Measurements from ENCODE around the gene MAD1L1.

Gene MAD1L1

DNA sequence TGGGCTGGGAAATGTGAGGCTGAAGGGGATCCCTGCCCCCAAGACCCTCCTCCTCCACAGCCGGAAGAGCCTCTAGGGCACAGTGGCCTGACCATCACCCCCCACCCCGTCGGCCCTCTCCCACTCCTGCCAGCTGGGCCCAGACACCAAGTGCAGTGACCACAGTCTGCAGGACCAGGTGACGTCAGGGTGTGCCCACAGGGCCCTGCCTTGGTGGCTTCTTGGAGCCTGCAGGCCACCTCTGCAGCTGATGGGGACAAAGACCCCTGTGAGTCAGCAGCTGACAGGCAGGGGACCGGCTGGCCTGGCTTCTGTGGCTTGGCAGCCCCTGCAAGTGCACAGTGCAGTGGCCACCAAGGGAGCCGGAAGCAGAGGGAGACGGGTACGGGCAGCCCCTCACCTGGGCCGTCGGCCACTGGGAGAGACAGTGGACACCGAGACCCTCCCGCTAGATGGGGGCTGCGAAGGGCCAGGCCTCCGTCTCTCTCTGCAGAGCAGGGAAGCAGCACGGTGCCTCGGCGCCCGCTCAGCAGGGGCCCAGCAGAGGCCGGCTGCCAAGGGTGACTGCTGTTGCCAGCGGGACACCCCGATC, 288.0 kb downstream of the MAD1L1 start:
- no peak for DNase-seq (ENCODE audit: low read depth, low spot score)

- no peak for DNase-seq (ENCODE audit: low read depth, low spot score)
These were observed 288.7 kb downstream of the MAD1L1 start for GRCh38 chr7:1943933-1944618.

DNA sequence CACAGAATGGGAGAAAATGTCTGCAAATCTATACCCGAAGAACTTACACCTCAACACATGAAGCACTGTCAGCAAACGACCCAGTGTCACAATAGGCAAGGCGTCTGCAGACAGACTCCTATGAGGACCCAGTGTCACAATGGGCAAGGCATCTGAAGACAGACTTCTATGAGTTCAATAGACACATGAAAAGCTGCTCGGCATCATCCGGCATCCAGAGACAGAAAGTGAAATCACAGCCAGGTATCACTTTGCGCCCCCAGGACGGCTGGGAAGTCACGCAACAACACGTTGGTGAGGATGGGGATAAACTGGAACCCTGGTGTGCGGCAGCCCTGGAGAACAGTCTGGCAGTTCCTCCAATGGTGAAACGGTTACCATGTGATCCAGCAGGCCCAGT, 289.4 kb downstream of the MAD1L1 start:
- DNase-seq (ENCODE audit: low read depth, low spot score), result no peak

- DNase-seq (ENCODE audit: low read depth, low spot score), result no peak
These were observed 289.8 kb downstream of the MAD1L1 start for GRCh38 chr7:1942941-1943289.

DNA sequence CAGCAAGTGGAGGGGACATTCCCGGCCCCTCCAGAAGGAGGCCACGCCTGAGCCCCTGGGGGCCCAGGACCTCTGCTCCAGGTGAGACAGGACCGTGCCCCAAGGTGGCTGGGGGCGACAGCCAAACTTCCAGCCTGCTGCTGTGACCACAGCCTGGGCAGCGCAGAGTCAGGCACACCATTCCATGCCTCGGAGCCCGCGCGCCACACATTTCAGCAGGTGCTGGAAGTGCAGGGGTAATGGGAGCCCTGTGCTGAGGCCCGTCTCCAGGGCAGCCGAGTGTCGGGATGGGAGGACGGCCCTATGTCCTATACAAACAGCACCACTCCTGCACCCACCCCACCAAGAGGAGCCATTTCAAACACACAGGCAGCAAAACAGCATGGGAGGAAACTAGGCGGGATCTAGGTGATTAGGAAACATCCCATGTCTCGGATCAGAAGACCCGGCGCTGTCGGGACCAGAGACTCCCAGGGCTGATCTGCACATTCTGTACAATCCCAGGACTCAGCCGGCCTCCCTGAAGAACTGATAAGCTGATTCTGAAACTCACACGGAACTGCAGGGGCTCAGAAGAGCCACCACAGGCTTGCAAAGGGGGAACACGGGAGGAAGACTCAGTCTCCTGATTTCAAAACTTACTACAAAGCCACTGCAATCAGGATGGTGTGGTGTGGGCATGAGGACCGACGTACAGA, 290.4 kb downstream of the MAD1L1 start:
- DNase-seq (ENCODE audit: low read depth, low spot score), result no peak

DNA sequence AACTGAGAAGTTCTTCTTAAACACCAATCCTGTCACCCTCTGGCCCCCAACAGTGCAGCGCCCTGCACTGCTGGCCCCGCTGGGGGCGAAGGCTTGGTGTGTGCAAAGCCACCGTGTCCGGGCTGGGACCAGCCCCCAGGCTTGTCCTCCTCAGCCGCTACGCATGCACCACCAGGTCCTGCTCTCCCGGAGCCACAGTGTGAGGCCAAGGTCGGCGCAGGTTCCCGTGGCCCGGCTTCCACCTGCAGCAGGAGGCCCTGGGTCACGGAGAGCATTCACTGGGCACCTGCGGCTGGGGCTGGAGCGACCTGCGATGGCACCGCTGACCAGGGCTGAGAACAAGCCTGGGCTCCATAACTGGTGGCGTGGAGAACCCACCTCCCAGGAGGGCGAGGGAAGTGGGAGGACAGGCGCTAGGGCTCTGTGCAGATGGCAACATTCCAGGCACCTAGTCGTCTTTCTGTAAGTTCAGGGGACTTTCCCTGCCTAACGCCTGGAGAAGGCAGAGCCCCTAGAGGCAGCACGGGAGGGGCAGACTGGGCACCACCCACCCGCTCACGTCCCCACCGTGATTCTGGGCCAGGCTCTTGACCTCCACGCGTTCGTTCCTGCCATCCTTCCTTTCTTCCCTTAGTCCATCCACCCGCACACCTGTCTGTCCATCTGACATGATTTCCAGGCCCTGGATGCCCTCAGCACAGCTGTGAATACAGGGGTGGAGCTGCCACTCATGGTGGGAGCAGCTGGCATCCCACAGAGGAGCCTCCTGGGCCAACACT, 291.1 kb downstream of the MAD1L1 start:
- DNase-seq (ENCODE audit: low read depth, low spot score), result no peak

GRCh38 chr7:1940863-1941262, 291.9 kb downstream of the MAD1L1 start:
- DNase-seq (ENCODE audit: low read depth, low spot score), result no peak

- DNase-seq (ENCODE audit: low read depth, low spot score), result no peak
These were observed 292.4 kb downstream of the MAD1L1 start for GRCh38 chr7:1940402-1940786.

DNA sequence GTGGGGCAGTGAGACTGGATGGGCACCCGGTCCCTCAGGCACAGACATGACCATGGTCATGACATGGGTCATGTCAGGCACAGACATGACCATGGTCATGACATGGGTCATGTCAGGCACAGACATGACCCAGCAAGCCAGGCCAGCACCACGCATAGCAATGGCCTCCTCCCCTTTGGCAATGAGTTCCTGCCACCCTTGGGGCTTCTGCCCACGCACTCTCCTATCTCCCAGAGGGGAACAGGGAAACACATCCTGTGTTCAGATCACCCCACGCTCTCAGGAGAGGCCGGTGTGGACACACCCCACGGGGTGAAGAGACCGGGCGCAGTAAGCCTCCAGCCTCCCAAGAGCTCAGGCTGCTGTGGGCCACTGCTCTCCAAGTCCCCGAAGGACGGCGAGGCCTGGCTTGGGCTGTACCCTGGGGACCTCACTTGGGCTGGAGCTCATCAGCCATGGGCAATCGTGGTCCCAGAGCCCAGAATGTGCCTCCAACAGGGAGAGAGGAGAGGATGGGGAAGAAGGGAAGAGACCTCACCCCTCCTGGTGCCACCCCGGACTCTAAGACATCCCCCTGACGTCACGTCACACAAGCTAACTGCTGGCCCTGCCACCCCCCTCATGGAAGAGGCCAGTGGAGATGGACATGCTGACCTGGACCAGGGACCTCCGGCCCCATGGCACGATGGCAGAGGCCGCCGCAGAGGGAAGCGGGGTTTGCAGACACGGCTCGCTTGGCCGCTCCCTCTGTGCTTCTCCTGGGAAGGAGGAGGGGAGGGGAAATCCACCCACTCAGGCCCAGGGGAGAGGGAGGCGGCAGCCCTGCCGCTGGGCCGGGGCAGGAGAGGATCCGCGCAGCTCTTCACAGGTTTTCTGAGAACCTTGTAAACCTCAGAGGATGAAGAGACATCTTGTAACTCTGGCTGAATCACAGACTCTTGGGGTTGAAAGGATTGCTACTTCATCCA, 293.0 kb downstream of the MAD1L1 start:
- no peak for DNase-seq (ENCODE audit: low read depth, low spot score)

GRCh38 chr7:1938788-1939433, 293.8 kb downstream of the MAD1L1 start:
- DNase-seq (ENCODE audit: low read depth, low spot score), result no peak

DNA sequence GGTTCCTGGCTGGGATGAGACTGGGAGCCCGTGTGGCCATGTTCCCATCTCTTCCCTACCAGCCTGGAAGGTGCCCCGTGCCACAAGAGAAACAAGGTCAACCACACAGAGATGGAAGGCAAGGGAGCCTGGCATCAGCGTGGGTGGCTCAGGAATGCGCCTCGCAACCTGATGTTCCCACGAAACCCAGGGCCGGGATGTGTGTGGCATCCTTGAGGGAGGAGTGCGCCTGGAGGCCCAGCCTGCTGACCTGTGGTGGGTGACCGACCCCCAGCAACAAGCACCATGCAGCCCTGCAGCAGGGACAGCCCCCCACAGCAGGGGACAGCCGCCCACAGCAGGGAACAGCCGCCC, 295.5 kb downstream of the MAD1L1 start:
- no peak for DNase-seq (ENCODE audit: low read depth, low spot score)

GRCh38 chr7:1936531-1937251, 296.1 kb downstream of the MAD1L1 start:
- DNase-seq (ENCODE audit: low read depth, low spot score), result no peak

DNA sequence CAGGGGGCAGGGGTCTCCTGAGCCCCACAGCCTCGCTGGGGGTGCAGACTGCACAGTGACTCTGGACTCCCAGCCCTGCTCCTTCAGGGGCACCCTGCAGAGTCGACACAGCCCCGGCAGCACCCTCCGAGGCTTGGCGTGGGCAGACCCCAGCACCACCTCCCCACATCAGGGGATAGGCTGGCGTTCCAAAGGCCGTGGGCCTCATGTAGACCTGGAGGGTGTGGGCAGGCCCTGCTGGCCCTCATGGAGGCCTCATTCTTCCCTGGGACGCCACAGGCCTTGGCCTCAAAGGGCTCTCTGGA, 296.8 kb downstream of the MAD1L1 start:
- DNase-seq (ENCODE audit: low read depth, low spot score), result no peak

- DNase-seq (ENCODE audit: low read depth, low spot score), result no peak
These were observed 297.4 kb downstream of the MAD1L1 start for GRCh38 chr7:1935176-1936005.

- DNase-seq (ENCODE audit: low read depth, low spot score), result no peak
These were observed 298.0 kb downstream of the MAD1L1 start for GRCh38 chr7:1934756-1935155.

DNA sequence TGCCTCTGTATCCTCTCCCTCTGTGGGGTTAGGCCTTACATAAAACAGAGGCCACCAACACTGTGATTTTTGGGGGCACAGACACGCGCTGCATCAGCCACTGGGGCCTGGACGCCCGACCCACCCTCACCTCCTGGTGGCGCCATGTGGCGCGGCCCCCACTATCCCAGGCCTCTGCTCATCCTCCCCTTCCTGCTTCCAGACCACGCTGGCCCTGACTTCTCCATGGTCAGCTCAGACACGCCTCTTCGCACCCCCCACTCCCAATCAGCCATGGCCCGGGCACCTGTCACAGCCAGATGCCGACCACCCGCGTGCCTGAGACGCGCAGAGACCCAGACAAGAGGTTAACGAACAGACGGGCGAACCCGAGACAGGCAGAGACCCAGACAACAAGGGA, 298.7 kb downstream of the MAD1L1 start:
- no peak for DNase-seq (ENCODE audit: low read depth, low spot score)

- DNase-seq (ENCODE audit: low read depth, low spot score), result no peak
These were observed 299.5 kb downstream of the MAD1L1 start for GRCh38 chr7:1933066-1933750.

- no peak for DNase-seq (ENCODE audit: low read depth, low spot score)
These were observed 300.8 kb downstream of the MAD1L1 start for GRCh38 chr7:1931951-1932270.
